Ovary (tissue), 3 donors: ENCODE data around the gene GULP1.

ENCODE experiments used
- CTCF ChIP-seq, 3 donors: fragments of 450-650 bp in 2 of 3; fragments of 200-600 bp in 1 of 3; IDR thresholded peaks; one replicate each; pipeline versions ENCODE4 v1.5.1 to v1.8.0; 2016 to 2022; ENCODE audit warnings: antibody characterized with exemption in 3 of 3, mild to moderate bottlenecking in 1 of 3
- EP300 ChIP-seq: sonication (generic); formaldehyde crosslinking; IDR thresholded peaks from one replicate; pipeline ENCODE4 v1.6.1; 2017; ENCODE audit warnings: antibody characterized with exemption
- POLR2A ChIP-seq: fragments of 450-650 bp; IDR thresholded peaks from one replicate; pipeline ENCODE4 v1.6.1; 2017; ENCODE audit warnings: antibody characterized with exemption, mild to moderate bottlenecking, moderate library complexity
- donor health status: DM: no; HTN: no; CAD: no.

DNA sequence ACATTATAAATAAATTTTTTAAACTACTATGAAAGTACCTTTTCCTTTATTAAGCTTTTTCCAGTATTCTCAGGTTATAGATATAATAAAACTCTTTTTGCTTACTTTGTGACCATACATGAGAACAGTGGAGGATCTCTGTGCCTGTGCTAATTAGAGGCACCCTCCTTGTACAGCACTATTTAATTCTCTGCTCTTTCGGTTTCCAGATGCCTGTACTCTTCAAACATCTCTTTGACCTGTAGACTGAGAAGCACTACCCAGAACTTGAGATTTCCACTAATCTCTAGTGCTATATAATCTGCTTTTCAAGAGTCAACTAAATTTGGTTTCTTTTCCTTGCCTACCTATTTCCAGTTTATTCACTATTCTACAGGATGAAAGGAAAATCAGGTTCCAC lies 131.1 kb downstream of the GULP1 start:
- TF ChIP-seq POLR2A (no peak), CTCF (IDR thresholded peaks at IDR 0.05) (no peak), EP300 (no peak)
